ENCODE data around the gene SF3B3.

The SF3B3 gene

DNA sequence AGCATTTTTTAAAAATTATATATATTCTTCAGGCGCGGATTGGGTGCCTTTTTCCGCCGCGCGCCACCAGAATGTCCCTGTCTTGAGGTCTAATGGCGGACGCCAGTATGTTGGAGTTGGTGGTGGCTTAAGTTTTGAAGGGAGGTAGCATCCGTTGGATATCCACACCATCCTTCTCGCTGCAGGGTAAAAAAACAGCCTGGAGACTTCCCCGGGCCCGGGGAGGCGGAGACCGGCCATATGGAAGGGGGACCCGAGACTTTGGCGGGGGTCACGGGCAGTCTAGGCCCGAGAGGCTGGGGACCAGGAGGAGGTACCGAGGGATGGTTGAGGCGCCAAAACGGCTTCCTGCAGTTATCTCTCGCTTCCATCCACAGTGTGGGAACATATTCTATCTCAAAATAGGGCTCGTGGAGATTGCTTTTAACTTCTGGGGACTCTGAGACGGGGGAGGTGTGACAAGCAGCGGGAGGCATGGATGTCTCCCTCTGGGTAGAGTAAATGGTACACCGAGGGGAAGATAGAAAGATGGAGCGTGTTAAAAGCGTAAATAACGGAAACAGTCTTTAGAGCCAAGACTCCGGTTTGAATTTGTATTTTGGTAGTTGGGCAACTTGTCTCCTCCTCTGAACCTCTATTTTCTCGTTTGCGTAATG is at the start of gene SF3B3:
TSS of gene SF3B3 (plus strand) at position 74 of the 656 bp plus-strand sequence. CDS start 2,841 bp downstream, outside the sequence.
- no peak for DNase-seq

DNA sequence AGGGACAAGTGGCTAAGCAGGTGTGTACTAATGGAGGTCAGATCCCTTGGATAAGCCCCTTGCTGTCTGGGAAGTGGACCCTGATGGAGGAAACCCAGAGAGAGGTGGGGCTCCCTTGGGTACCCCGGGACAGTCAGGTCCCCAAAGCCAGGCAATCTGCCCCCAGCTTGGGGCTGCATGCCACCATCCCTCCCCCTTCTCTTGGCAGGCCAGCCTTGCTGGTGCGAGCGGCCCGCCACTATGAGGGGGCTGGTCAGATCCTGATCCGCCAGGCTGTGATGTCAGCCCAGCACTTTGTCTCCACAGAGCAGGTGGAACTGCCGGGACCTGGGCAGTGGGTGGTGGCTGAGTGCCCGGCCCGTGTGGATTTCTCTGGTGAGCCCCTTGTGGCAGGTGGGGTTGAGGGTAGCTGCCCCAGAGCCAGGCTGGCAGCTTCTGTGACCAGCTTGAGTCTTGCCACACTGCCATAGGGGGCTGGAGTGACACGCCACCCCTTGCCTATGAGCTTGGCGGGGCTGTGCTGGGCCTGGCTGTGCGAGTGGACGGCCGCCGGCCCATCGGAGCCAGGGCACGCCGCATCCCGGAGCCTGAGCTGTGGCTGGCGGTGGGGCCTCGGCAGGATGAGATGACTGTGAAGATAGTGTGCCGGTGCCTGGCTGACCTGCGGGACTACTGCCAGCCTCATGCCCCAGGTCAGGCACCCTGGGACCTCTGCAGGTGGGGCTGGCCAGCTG is 49.1 kb upstream of the SF3B3 start:
- DNase-seq, result no peak

- DNase-seq, result no peak
These were observed 48.4 kb upstream of the SF3B3 start for GRCh38 chr16:70475054-70475871.

DNA sequence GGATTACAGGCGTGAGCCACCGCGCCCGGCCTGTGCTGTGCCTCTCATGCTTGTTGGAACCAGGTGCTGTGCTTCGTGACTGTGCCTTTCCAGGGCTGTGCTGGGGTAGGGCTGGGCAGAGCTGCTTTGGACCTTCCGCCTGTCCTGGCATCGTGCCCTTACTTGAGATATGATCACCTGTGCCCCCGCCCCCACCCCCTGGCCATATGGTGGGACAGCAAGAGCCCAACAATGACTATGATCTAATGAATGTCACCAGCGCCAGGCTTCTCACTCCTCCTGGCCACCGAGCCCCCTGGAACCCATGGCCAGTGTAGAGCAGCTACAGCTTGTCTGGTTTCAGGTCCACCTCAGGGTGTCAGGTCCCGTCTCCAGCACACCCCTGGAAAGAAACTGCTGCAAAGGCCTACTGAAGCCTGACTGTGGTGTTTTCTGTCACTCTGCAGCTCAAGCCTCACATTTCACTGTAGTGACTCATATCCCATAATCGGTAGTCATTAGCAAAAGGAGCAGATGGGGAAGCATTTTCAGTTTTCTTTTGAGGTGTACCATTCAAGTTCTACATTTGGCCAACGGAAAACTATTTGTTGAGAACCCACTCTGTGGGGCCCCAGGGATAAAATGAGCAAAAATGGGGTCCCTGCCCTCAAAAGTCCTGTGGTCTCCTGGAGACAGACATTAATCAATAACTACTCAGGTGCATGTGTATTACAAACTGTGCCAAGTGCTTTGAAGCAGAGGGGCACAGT is 47.2 kb upstream of the SF3B3 start:
- no peak for DNase-seq

DNA sequence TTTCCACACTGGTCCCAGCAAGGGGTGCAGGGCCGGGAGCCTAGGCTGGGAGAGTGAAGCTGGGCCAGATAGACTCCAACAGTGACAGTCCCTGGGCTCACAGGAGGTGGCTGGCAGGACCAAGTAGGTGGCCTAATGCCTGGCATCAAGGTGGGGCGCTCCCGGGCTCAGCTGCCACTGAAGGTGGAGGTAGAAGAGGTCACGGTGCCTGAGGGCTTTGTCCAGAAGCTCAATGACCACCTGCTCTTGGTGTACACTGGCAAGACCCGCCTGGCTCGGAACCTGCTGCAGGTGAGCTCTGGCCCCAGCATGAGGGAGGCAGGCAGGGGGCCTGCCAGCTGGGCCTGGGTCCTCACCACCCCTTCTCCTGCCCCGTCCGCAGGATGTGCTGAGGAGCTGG is 45.4 kb upstream of the SF3B3 start:
- no peak for DNase-seq

- DNase-seq, result no peak
These were observed 44.7 kb upstream of the SF3B3 start for GRCh38 chr16:70478912-70479341.

- no peak for DNase-seq
These were observed 43.2 kb upstream of the SF3B3 start for GRCh38 chr16:70480127-70481105.

DNA sequence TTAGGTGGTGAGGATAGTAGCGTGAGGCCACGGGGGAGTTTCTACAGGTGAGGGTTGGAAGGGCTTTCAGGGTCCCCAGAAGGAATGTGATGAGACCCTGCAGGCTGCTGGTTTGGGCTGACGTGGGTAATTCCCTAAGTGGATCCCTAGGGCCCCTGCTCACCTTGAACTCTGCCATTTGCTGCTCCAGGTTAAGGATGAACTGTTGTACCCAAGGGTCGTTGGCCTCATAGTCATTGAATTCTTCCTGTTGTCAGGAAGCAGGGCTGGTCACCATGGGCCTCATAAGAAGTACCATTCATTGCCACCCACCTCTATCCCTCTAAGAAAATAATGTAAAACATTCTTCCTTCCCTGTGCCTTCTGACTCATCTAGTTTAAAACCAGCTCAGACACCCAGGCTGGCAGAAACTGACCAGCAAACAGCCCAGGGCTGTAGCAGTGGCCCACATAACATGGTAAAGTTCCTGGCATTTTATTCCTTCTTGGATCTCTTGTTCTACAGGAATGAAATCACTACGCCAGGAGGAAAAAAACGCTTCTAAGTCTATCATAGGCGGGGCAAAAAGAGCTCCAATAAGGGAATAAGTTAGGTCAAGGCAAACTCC is 41.6 kb upstream of the SF3B3 start:
- no peak for DNase-seq

DNA sequence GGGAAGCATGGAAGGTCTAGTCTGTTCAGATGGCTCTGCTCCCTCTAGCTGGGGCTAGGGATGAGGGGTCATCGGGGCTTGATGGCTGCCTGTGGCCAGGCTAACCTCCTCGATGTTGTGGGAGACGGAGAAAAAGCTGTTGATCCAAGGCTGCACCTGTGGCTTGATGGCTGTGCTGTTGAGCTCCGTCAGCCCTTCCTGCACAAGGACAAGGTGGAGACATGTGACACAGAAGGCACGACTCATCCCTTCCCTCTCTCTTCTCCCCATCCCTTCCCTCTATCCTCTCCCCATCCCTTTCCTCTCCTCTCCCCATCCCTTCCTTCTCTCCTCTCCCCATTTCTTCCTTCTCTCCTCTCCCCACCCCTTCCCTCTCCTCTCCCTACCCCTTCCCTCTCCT is 41.0 kb upstream of the SF3B3 start:
- DNase-seq, result no peak

DNA sequence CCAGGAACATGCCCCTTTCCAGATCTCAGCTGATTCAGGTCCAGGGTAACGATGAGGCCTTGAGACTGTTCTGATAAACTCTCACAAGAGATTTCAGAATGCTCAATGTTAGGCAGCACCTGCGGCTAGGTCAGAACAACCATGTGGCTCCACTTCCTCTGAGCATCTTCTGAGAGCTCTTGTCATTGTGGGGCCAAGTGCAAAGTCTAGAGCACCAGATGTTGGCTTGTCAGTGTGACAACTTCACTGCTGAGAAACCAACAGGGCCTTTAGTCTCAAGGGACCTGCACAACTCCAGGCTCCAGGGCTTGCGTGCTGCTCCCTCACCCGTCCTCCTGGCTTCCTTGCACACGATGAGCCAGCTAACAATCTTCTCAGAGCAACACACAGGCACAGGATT is 40.2 kb upstream of the SF3B3 start:
- no peak for DNase-seq

DNA sequence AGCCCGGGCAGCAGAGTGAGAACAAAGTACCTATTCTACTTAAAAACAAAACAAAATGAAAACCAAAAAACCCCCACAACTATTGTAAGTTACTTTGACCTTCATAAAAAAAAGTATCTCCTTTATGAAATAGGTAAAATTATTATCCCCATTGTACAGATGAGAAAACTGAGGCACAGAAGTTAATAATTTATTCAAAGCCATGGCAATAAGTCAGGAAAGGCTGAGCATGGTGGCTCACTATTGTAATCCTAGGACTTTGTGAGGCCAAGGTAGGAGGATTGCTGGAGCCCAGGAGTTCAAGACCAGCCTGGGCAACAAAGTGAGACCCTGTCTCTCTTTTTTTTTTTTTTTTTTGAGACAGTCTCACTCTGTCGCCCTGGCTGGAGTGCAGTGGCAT is 38.7 kb upstream of the SF3B3 start:
- no peak for DNase-seq

DNA sequence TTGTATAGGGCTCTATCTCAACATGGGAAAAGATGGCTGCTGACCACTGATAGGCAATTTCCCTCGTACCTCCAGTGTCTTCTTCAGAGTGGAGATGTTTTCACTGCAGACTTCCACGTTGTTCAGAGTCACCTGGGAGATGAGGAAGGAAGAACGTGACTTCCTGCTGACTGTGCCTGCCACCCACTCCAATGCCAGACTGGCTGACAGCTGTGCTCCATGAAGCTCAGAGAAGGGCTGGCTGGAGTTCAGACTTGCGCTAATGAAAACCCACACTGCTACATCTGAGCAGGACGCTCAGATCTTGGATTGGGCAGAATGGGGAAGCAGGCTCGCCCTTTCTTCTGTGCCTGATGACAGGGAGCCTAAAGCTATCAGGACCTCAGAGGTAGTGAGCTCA is 33.4 kb upstream of the SF3B3 start:
- DNase-seq, result no peak

GRCh38 chr16:70493802-70494201 is 29.8 kb upstream of the SF3B3 start:
- no peak for DNase-seq

GRCh38 chr16:70494202-70494770 is 29.3 kb upstream of the SF3B3 start:
- DNase-seq, result no peak

DNA sequence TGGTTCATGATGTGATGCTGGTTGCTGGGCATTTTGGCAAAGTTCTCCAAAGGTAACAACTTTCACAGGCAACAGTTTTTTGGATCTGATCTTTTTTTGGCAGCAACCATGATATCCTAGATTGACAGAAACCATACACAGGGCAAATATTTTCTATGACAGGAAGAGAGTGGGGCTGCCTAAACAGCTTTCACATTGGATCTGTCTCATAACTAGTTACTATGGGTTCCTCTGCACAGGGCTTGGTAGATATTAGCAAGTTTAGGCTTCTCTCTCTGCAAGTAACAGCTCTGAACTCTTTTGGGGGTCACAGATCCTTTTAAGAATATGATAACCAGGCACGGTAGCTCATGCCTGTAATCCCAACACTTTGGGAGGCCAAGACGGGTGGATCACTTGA is 28.8 kb upstream of the SF3B3 start:
- DNase-seq, result no peak

DNA sequence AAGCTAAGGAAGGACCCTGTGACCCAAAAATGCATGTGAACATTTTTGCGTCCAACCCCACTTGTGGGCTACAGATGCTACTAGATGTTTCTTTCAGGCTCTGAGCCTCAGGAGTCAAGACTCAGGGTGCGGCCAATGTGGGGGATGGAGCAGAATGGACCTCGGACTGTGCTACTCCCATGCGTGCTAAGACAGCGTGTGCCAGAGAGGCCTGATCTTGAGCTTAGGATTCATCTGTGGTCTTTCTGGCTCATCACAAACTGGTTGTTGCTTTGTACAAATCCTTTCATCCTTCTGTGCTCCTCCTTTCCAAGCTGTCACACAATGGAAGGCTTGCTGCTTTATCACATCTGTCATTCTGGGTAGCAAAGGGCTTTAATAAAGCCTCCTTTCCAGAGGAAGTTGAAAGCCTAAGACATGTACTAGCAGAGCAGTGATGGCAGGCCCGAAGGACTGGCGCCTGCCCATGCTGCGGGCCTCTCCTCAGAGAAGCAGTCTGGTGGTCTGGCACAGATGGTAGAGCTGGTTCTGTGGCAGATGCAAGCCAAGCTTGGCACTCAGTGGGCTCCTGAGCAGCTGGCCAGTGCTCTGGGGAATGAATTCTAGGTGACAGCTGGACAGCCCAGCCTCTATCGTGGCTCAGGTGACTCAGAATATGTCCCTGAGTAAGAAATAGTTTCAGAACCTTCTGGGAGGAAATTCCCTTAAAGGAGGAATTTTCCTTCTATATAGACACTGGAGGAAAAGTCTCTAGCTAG is 28.0 kb upstream of the SF3B3 start:
- DNase-seq, result no peak

GRCh38 chr16:70496513-70496912 is 27.1 kb upstream of the SF3B3 start:
- no peak for DNase-seq

DNA sequence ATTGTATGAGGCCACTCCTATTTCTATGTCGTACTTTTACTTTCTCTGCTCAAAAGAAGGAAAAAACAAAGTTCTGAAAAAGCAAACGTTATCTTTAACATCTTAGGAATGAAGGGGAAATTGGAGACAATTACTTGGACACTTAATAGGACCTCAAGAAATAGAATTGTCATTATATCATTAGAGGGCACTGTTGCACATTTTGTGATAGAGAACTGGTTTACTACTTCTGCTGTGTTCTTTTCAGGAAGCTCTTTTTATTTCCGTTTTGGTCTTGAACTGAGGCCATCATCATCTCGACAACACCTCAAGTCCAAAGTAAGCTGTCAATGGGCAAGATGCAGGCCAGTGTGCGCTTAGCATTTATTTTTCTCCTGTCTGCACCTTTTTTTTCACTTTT is 14.9 kb upstream of the SF3B3 start:
- no peak for DNase-seq

DNA sequence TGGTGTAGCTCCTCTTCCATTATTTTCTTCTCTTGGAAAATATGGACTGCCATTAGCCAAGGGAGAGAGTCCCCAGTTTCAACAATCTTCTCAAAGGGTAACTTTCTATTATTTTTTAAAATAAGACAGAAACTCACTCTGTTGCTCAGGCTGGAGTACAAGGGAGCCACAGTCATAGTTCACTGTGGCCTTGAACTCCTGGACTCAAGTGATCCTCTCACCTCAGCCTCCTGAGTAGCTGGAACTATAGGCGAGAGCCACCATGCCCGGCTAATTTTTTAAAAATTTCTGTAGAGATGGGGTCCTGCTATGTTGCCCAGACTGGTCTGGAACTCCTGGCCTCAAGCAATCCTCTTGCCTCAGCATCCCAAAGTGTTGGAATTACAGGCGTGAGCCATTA is 13.4 kb upstream of the SF3B3 start:
- DNase-seq, result no peak

GRCh38 chr16:70511833-70512232 is 11.8 kb upstream of the SF3B3 start:
- DNase-seq, result no peak
